Measurements from ENCODE around the gene ITPK1. TPM values are rescaled to one million over a fixed set of nuclear protein-coding genes. Genes with fewer than 3 reads are reported as not detected.

The ITPK1 gene
- total RNA-seq, 3 donors from 2014 or later, result 27.8 to 91.7 (median 42.9) TPM

GRCh38 chr14:93083917-93084316, 31.8 kb downstream of the ITPK1 start:
- no peak overlapping the region for H3K4me3 ChIP-seq
- H3K4me1 ChIP-seq, result peaks cover 0 to 8% of the 10 kb centered on the region in 2 donors
- H3K27ac ChIP-seq, result no peak overlapping the region
- no peaks in the 10 kb centered on the region for H3K9me3 ChIP-seq
- H3K36me3 ChIP-seq, result no peaks in the 10 kb centered on the region
- no peak for TF ChIP-seq POLR2AphosphoS5 (IDR thresholded peaks at IDR 0.05)
- TF ChIP-seq, protein P1, sequence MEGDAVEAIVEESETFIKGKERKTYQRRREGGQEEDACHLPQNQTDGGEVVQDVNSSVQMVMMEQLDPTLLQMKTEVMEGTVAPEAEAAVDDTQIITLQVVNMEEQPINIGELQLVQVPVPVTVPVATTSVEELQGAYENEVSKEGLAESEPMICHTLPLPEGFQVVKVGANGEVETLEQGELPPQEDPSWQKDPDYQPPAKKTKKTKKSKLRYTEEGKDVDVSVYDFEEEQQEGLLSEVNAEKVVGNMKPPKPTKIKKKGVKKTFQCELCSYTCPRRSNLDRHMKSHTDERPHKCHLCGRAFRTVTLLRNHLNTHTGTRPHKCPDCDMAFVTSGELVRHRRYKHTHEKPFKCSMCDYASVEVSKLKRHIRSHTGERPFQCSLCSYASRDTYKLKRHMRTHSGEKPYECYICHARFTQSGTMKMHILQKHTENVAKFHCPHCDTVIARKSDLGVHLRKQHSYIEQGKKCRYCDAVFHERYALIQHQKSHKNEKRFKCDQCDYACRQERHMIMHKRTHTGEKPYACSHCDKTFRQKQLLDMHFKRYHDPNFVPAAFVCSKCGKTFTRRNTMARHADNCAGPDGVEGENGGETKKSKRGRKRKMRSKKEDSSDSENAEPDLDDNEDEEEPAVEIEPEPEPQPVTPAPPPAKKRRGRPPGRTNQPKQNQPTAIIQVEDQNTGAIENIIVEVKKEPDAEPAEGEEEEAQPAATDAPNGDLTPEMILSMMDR (IDR thresholded peaks at IDR 0.05), result no peak
- TF ChIP-seq POLR2A (IDR thresholded peaks at IDR 0.05), result no peak
- intact Hi-C loops (cut with DNase I; ENCODE audit: low total_unique reads), result no loop called here
- no peak for DNase-seq (ENCODE audit: low spot score in 2 of 2)
- H3K27me3 ChIP-seq, result no peaks in the 10 kb centered on the region

- intact Hi-C loops (cut with DNase I; ENCODE audit: low total_unique reads), result no loop called here
- H3K9me3 ChIP-seq, result no peaks in the 10 kb centered on the region
- DNase-seq (ENCODE audit: low spot score in 2 of 2), result no peak
- peaks cover 0 to 8% of the 10 kb centered on the region in 2 donors for H3K4me1 ChIP-seq
- H3K27ac ChIP-seq, result peak overlapping the region in 1 of 2 donors; percentile 61
- no peaks in the 10 kb centered on the region for H3K27me3 ChIP-seq
- H3K36me3 ChIP-seq, result no peaks in the 10 kb centered on the region
- H3K4me3 ChIP-seq, result no peak overlapping the region
- no peak for TF ChIP-seq POLR2A (IDR thresholded peaks at IDR 0.05)
- TF ChIP-seq, protein P1 (IDR thresholded peaks at IDR 0.05), result no peak
- no peak for TF ChIP-seq POLR2AphosphoS5 (IDR thresholded peaks at IDR 0.05)
Observed at GRCh38 chr14:93082576-93083001, 33.1 kb downstream of the ITPK1 start.

DNA sequence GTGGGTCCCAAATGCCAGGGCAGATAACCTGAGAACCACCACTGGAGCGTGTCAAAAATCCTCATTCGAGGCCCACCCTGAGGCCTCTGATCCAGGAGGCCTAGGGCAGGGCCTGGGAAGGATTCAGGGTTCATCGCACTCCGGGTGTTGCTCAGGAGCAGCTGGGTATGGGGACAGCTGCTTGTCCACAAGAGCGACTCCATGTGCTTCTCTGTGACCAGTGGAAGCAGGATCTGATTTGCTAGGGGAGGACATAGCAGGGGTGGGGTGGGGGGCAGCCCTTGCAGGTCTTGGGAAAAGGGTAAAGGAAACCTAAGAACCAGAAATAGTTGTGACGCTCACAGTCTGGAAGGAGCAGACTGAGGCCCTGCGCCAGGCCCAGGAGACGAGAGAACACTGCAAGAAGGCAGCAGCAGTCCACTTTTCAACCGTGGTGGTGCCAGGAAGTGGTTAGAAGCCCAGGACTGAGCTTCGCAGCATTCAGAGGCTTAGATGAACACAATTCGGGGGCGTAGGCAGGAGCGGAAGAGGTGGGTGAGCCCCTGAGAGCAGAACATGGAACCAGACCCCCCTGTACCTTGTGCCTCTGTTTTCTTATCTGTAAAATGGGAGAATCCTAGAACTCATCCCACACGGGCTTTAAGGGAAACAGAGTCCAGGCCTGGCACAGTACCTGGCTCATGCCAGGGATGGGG, 33.7 kb downstream of the ITPK1 start:
- DNase-seq (ENCODE audit: low spot score in 2 of 2), result no peak
- H3K36me3 ChIP-seq, result no peaks in the 10 kb centered on the region
- H3K27me3 ChIP-seq, result no peaks in the 10 kb centered on the region
- peak overlapping the region in 1 of 2 donors; percentile 61 for H3K27ac ChIP-seq
- no peak overlapping the region for H3K4me3 ChIP-seq
- peaks cover 0 to 8% of the 10 kb centered on the region in 2 donors for H3K4me1 ChIP-seq
- H3K9me3 ChIP-seq, result no peaks in the 10 kb centered on the region
- TF ChIP-seq POLR2A (IDR thresholded peaks at IDR 0.05) (no peak), POLR2AphosphoS5 (IDR thresholded peaks at IDR 0.05) (no peak)
- TF ChIP-seq, protein P1 (IDR thresholded peaks at IDR 0.05), result no peak
- intact Hi-C loops (cut with DNase I; ENCODE audit: low total_unique reads), result no loop called here

DNA sequence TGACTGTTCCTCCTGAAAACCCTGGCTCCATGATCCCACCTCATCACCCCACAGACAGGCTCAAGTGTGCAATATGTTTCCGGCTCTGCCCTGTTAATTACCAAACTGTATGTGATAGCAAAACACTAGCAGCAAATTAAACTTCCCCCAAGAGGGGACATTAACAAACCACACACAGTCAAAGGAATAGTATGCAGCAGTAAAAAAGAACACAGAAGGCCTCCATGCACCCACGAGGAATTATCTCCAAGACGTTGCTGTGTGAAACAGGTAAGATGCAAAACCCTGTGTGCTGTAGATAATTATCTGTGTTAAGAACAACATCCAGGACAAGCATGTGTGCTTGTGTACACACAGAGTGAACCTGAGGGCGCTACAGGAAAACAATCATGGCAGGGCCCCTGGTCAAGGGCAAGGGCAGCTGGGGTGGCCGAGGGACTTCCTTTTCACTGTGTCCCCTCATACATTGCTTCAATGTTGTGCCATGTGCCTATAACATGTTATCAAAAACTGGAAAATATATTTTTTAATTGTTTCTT, 35.8 kb downstream of the ITPK1 start:
- H3K27me3 ChIP-seq, result no peaks in the 10 kb centered on the region
- DNase-seq (ENCODE audit: low spot score in 2 of 2), result no peak
- no peak overlapping the region for H3K4me3 ChIP-seq
- no peaks in the 10 kb centered on the region for H3K4me1 ChIP-seq
- H3K9me3 ChIP-seq, result no peaks in the 10 kb centered on the region
- peak overlapping the region in 1 of 2 donors; percentile 77 for H3K27ac ChIP-seq
- intact Hi-C loops (cut with DNase I; ENCODE audit: low total_unique reads), result no loop called here
- TF ChIP-seq POLR2A (IDR thresholded peaks at IDR 0.05) (no peak), POLR2AphosphoS5 (IDR thresholded peaks at IDR 0.05) (no peak)
- TF ChIP-seq, protein P1 (IDR thresholded peaks at IDR 0.05), result no peak
- H3K36me3 ChIP-seq, result no peaks in the 10 kb centered on the region

- Histone ChIP-seq H3K27me3 (no peaks in the 10 kb centered on the region), H3K27ac (peak overlapping the region in 1 of 2 donors; percentile 77), H3K4me3 (no peak overlapping the region), H3K9me3 (no peaks in the 10 kb centered on the region), H3K36me3 (no peaks in the 10 kb centered on the region), H3K4me1 (no peaks in the 10 kb centered on the region)
- intact Hi-C loops (cut with DNase I; ENCODE audit: low total_unique reads), result no loop called here
- no peak for DNase-seq (ENCODE audit: low spot score in 2 of 2)
- TF ChIP-seq POLR2AphosphoS5 (IDR thresholded peaks at IDR 0.05), result no peak
- TF ChIP-seq, protein P1 (IDR thresholded peaks at IDR 0.05), result no peak
- no peak for TF ChIP-seq POLR2A (IDR thresholded peaks at IDR 0.05)
Observed at GRCh38 chr14:93079321-93079720, 36.4 kb downstream of the ITPK1 start.

Data from breast epithelium (tissue), 4 donors.